GM21825 (cell line): Measurements from ENCODE around the gene YPEL3.

Experiments
- ATAC-seq: cut with Tn5 transposase; IDR thresholded peaks from one replicate; pipeline ENCODE4 v1.9.1; 2021; ENCODE audit warnings: mild to moderate bottlenecking, moderate library complexity; ENCODE audit not compliant: unreplicated experiment

YPEL3 gene

DNA sequence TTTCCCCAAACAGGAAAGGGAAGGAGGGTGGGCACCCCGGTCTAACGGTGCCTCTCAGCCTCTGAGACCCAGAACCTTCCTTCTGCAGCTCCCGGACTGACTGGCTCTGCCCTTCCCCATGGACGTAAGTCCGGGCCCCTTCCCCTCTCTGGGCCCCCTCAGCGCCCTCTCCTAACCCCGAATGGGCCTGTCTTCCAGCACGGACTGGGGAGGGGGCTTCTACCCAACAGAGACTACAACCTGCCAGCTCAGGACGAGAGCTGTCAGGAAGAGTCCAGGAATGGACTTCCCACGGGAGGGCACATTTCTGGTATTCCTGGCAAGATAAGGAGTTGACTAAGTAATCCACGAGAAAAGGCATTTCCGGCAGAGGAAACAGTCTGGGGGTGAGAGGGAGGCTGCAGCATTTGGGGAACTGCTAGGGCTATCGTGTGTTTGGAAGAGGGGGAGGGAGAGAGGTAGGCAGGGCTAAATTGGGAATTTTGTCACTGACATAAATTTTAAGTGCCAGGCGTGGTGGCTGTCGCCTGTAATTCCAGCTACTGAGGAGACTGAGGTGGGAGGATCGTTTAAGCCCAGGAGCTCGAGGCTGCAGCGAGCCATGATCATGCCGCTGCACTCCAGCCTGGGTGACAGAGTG, 42.5 kb downstream of the YPEL3 start:
- ATAC-seq = no peak

DNA sequence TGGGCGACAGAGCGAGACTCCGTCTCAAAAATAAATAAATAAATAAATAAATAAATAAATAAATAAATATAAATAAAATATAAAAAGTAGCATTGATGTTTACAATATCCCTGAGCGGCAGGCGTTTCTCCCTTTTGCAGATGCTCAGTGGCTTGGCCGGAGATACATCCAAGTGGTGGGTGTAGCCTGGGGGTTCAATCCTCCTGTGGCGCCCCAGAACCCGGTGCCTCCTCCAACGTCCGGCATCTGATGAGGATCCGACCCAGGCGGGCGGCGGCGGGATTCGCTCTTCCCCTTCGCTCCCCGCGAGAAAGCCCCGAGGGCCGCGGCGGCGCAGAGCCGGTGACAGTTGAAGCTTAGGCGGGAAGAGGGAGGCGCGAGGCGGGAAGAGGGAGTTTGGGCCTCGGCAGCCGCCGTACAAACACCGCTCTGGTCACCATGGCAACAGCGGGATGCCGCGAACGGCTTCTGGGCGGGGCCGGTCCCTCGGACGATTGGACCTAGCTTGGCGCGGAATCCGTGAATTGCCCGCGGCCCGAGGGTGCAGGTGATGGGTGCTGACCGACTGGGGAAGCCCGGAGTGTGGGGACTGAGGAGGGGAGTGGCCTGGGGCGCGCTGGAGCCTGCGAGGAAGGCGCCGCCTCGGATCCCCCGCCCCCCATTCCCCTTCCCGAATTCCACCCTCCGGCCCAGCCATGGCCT, 43.2 kb downstream of the YPEL3 start:
- ATAC-seq = peak; percentile 60

GRCh38 chr16:30051518-30051917, 44.5 kb downstream of the YPEL3 start:
- ATAC-seq = no peak

DNA sequence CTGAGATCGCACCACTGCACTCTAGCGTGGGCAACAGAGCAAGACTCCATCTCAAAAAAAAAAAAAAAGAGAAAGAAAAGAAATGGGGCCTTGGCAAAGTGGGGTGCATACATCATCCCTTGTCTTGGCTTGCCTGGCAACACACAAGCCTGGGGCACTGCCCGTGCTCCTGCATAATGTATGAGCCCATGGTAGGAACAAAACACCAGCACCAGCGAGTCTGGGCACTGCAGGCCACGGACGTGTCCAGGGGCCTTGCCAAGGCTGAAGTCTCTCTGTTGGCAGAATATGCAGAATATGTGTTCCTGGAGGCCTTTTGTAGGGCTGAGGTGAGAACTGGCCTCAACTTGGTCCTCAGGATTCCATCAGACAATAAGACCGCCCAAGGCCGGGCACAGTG, 46.1 kb downstream of the YPEL3 start:
- no peak for ATAC-seq

- no peak for ATAC-seq
Observed at GRCh38 chr16:30046588-30046987, 49.4 kb downstream of the YPEL3 start.

DNA sequence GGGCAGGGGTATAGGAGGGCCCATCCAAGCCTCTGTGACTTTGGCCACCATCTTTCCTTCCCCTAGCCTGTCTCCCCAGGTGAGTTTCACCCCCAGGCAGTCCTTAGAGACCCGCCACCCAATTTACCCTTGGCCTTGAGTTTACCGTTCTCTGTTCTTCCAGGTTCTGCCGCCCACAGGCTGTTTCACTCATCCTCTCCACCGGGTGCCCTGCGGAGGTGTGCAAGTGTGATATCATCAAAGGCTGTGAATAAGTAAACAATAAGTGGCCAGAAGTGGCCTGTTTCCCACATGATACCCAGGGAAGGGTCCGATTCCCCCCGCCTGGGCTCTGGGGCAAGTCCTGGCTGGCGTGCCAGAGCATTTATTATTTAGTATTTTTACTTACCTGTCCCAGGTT, 49.8 kb downstream of the YPEL3 start:
- no peak for ATAC-seq
